HCT116 (cell line): ENCODE data around the gene CD200. TPM values are rescaled to one million over a fixed set of nuclear protein-coding genes. Genes with fewer than 3 reads are reported as not detected.

Experiments used
- ATAC-seq: fragments of 200-7000 bp; cut with Tn5 transposase; 2 replicates; pipeline ENCODE4 v1.9.1; 2020; ENCODE audit warnings: mild to moderate bottlenecking, moderate library complexity
- BruUV-seq: library from RNA; stranded (reverse); fragments of 400-500 nt; replicated peaks from 2 replicates; lab custom pipeline; 2021; lab: Mats Ljungman, UMichigan
- CTCF ChIA-PET: fragments of 300-600 bp; sonication (Branson Sonifier 250); formaldehyde crosslinking; loops from one replicate; lab custom pipeline; 2021; ENCODE audit warnings: antibody characterized with exemption; lab: Charles Lee
- POLR2A ChIA-PET: fragments of 300-600, 350-600 bp; sonication (Branson Sonifier 250); formaldehyde crosslinking; loops from one replicate; lab custom pipeline; 2021; ENCODE audit warnings: antibody characterized with exemption; lab: Charles Lee
- RAD21 ChIA-PET, 2 experiments: fragments of 300-600 bp; sonication (Branson Sonifier 250); formaldehyde crosslinking; loops; one replicate each; lab custom pipeline; 2023; ENCODE audit warnings: low total read pairs in 2 of 2; ENCODE audit not compliant: uncharacterized antibody in 2 of 2, unreplicated experiment in 2 of 2, low non-redundant PET in 1 of 2; lab: Charles Lee
- DNase-seq: peaks from one replicate; pipeline ENCODE4 v3.0.0-alpha.2; 2010; ENCODE audit warnings: low read depth, low spot score
- H2AFZ ChIP-seq: fragments of 200-600 bp; shearing (Covaris generic), sonication (generic); 2 replicates; pipeline ENCODE4 v1.6.1; 2017; ENCODE audit warnings: low read depth, mixed run types, mixed read lengths, antibody characterized with exemption, low read length; ENCODE audit not compliant: poor library complexity, severe bottlenecking
- H3K27ac ChIP-seq: 2 replicates; pipeline ENCODE4 v1.5.1; 2012; ENCODE audit warnings: low read depth, low read length
- H3K27me3 ChIP-seq: fragments of 200-600 bp; sonication (generic); 2 replicates; pipeline ENCODE4 v1.6.1; 2016; ENCODE audit warnings: mixed run types, low read length, mixed read lengths; ENCODE audit not compliant: insufficient read depth
- H3K36me3 ChIP-seq, 2 experiments: fragments of 200-500 bp in 1 of 2; fragments of 200-600 bp in 1 of 2; sonication (Bioruptor generic) in 1 of 2; sonication (generic) in 1 of 2; 2 replicates each; pipeline versions ENCODE4 v1.5.1 to v1.6.1; 2014 to 2016; ENCODE audit warnings: low read length in 2 of 2, inconsistent platforms in 1 of 2, mixed read lengths in 1 of 2, mixed run types in 1 of 2; ENCODE audit not compliant: insufficient read depth in 2 of 2, control insufficient read depth in 1 of 2
- H3K4me1 ChIP-seq, 2 experiments: fragments of 200-600 bp in 1 of 2; sonication (generic) in 1 of 2; 2 replicates each; pipeline versions ENCODE4 v1.5.1 to v1.6.1; 2012 to 2017; ENCODE audit warnings: low read length in 2 of 2, inconsistent platforms in 1 of 2, mild to moderate bottlenecking in 1 of 2, mixed read lengths in 1 of 2, mixed run types in 1 of 2, moderate library complexity in 1 of 2; ENCODE audit not compliant: insufficient read depth in 2 of 2, control insufficient read depth in 1 of 2
- H3K4me2 ChIP-seq: fragments of 200-600 bp; sonication (generic); 2 replicates; pipeline ENCODE4 v1.6.1; 2017; ENCODE audit warnings: mixed run types, low read length, mixed read lengths
- H3K4me3 ChIP-seq, 2 experiments: fragments of 200-600 bp in 1 of 2; sonication (generic) in 1 of 2; replicated peaks in 1 of 2; 2 replicates each; pipeline ENCODE4 v1.5.1; 2011 to 2016; ENCODE audit warnings: low read length in 2 of 2, control low read depth in 1 of 2, low read depth in 1 of 2, mild to moderate bottlenecking in 1 of 2, mixed read lengths in 1 of 2, mixed run types in 1 of 2
- H3K79me2 ChIP-seq: fragments of 200-600 bp; sonication (generic); 2 replicates; pipeline ENCODE4 v1.6.1; 2017; ENCODE audit warnings: mild to moderate bottlenecking, mixed run types, low read length, moderate library complexity, mixed read lengths; ENCODE audit not compliant: insufficient read depth
- H3K9ac ChIP-seq: fragments of 200-600 bp; sonication (generic); 2 replicates; pipeline ENCODE4 v1.6.1; 2016; ENCODE audit warnings: low read length, mixed read lengths
- H3K9me2 ChIP-seq: fragments of 200-600 bp; sonication (generic), shearing (Covaris generic); 2 replicates; pipeline ENCODE4 v1.6.1; 2017; ENCODE audit warnings: mixed run types, mild to moderate bottlenecking, moderate library complexity; ENCODE audit not compliant: insufficient read depth
- H3K9me3 ChIP-seq, 2 experiments: fragments of 200-500 bp in 1 of 2; fragments of 200-600 bp in 1 of 2; sonication (Bioruptor generic) in 1 of 2; sonication (generic) in 1 of 2; 2 replicates each; pipeline ENCODE4 v1.6.1; 2014 to 2017; ENCODE audit warnings: low read length in 2 of 2, mixed read lengths in 2 of 2, inconsistent platforms in 1 of 2, low read depth in 1 of 2, mild to moderate bottlenecking in 1 of 2, mixed run types in 1 of 2, moderate library complexity in 1 of 2; ENCODE audit not compliant: control insufficient read depth in 1 of 2, insufficient read depth in 1 of 2
- H4K20me1 ChIP-seq: fragments of 200-600 bp; sonication (generic), shearing (Covaris generic); 2 replicates; pipeline ENCODE4 v1.6.1; 2017; ENCODE audit warnings: mixed run types, mild to moderate bottlenecking, moderate library complexity; ENCODE audit not compliant: insufficient read depth
- ATF3 ChIP-seq: IDR thresholded peaks from 2 replicates; pipeline ENCODE4 v1.6.1; 2012
- CBX3 ChIP-seq: IDR thresholded peaks from 2 replicates; pipeline ENCODE4 v1.6.1; 2012; ENCODE audit warnings: low read depth
- EGR1 ChIP-seq: IDR thresholded peaks from 2 replicates; pipeline ENCODE4 v1.6.1; 2012; ENCODE audit warnings: low read depth
- ELF1 ChIP-seq: IDR thresholded peaks from 2 replicates; pipeline ENCODE4 v1.6.1; 2012; ENCODE audit warnings: low read depth, borderline replicate concordance
- EZH2 ChIP-seq: fragments of 200-600 bp; sonication (generic); IDR thresholded peaks from 2 replicates; pipeline ENCODE4 v1.6.1; 2017; ENCODE audit warnings: antibody characterized with exemption, mixed run types
- FOSL1 ChIP-seq: IDR thresholded peaks from 2 replicates; pipeline ENCODE4 v1.6.1; 2012; ENCODE audit warnings: low read depth
- POLR2A ChIP-seq: IDR thresholded peaks from 2 replicates; pipeline ENCODE4 v1.7.0; 2011; ENCODE audit warnings: borderline replicate concordance; ENCODE audit not compliant: insufficient read depth, insufficient read length; ENCODE audit errors: extremely low read depth
- POLR2AphosphoS5 ChIP-seq: IDR thresholded peaks from 2 replicates; pipeline ENCODE4 v1.6.1; 2011; ENCODE audit warnings: mild to moderate bottlenecking, low read depth, low read length, moderate library complexity
- RAD21 ChIP-seq: IDR thresholded peaks from 2 replicates; pipeline ENCODE4 v1.6.1; 2012; ENCODE audit warnings: low read depth, mild to moderate bottlenecking
- REST ChIP-seq: IDR thresholded peaks from 2 replicates; pipeline ENCODE4 v1.6.1; 2012; ENCODE audit warnings: low read depth
- SIN3A ChIP-seq: IDR thresholded peaks from 2 replicates; pipeline ENCODE4 v1.6.1; 2012; ENCODE audit warnings: low read depth
- SP1 ChIP-seq: IDR thresholded peaks from 2 replicates; pipeline ENCODE4 v1.6.1; 2012; ENCODE audit warnings: low read depth
- SRF ChIP-seq: IDR thresholded peaks from 2 replicates; pipeline ENCODE4 v1.6.1; 2012; ENCODE audit warnings: low read depth
- TCF7L2 ChIP-seq: IDR thresholded peaks from 2 replicates; pipeline ENCODE4 v1.7.0; 2011; ENCODE audit warnings: borderline replicate concordance, inconsistent platforms; ENCODE audit not compliant: insufficient read depth, insufficient read length; ENCODE audit errors: extremely low read depth
- ZFX ChIP-seq: fragments of 450-650 bp; IDR thresholded peaks from 2 replicates; pipeline ENCODE4 v1.6.1; 2017
- ZNF274 ChIP-seq: fragments of 200-500 bp; sonication (Bioruptor generic); IDR thresholded peaks from 2 replicates; pipeline ENCODE4 v1.6.1; 2014; ENCODE audit warnings: mild to moderate bottlenecking, low read depth, low read length, inconsistent platforms
- intact Hi-C: fragments of 100-400 bp; cut with micrococcal nuclease; formaldehyde crosslinking; loops from 2 replicates; pipeline ENCODE4 v1.10.0; 2022
- total RNA-seq: library from RNA; stranded (reverse); gene quantifications from one replicate; pipeline ENCODE4 v1.2.1, GENCODE V29; 2021; ENCODE audit not compliant: unreplicated experiment
- TF ChIP-seq, protein P1 (sequence below): IDR thresholded peaks from 2 replicates; pipeline ENCODE4 v1.6.1; 2011; ENCODE audit warnings: mild to moderate bottlenecking, low read length, moderate library complexity; ENCODE audit not compliant: insufficient replicate concordance; ENCODE audit errors: extremely low read depth

Gene CD200
- total RNA-seq, 1 experiment from 2014 or later, result not detected

DNA sequence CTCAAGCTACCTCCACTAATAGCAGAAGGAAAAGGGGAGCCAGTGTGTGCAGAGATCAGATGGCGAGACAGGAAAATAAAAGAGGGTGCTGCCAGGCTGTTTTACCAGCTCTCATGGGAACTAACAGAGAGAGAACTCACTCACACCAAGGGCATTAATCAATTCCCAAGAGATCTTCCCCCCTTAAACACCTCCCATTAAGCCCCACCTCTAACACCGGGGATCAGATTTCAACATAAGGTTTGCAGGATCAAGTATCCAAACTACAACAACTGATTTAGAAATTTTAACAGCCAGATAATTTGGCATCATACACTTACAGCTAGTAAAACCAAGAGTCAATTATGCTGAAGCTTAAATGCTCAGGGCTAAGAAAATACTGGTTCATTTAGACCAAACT lies 18.9 kb downstream of the CD200 start (continued):
- TF ChIP-seq REST, result no peak

GRCh38 chr3:112352720-112353119 lies 19.8 kb downstream of the CD200 start:
- H3K27ac ChIP-seq, result no peak overlapping the region
- no TSS peak for BruUV-seq

More at GRCh38 chr3:112352720-112353119, 19.8 kb downstream of the CD200 start:
- CTCF ChIA-PET, result no interaction called here
- POLR2A ChIA-PET, result no interaction called here
- DNase-seq (no peak), ATAC-seq (no peak)
- no peak overlapping the region for H2AFZ ChIP-seq
- H3K9me2 ChIP-seq, result no peaks in the 10 kb centered on the region
- H3K27me3 ChIP-seq, result no peaks in the 10 kb centered on the region; the same call in 1 of the 2 replicates
- no peaks in the 10 kb centered on the region for H4K20me1 ChIP-seq
- H3K79me2 ChIP-seq, result no peaks in the 10 kb centered on the region
- no peaks in the 10 kb centered on the region for H3K9me3 ChIP-seq
- H3K4me3 ChIP-seq, result no peak overlapping the region
- TF ChIP-seq, protein P1, sequence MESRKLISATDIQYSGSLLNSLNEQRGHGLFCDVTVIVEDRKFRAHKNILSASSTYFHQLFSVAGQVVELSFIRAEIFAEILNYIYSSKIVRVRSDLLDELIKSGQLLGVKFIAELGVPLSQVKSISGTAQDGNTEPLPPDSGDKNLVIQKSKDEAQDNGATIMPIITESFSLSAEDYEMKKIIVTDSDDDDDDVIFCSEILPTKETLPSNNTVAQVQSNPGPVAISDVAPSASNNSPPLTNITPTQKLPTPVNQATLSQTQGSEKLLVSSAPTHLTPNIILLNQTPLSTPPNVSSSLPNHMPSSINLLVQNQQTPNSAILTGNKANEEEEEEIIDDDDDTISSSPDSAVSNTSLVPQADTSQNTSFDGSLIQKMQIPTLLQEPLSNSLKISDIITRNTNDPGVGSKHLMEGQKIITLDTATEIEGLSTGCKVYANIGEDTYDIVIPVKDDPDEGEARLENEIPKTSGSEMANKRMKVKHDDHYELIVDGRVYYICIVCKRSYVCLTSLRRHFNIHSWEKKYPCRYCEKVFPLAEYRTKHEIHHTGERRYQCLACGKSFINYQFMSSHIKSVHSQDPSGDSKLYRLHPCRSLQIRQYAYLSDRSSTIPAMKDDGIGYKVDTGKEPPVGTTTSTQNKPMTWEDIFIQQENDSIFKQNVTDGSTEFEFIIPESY, result no peak
- no peak for TF ChIP-seq EGR1
- no peak for TF ChIP-seq POLR2AphosphoS5
- no peak for TF ChIP-seq FOSL1
- no peak for TF ChIP-seq ZFX
- TF ChIP-seq TCF7L2, result no peak
- TF ChIP-seq EZH2, result no peak
- no peak for TF ChIP-seq ELF1
- TF ChIP-seq SRF, result no peak
- TF ChIP-seq POLR2A, result no peak
- TF ChIP-seq SIN3A, result no peak
- no peak for TF ChIP-seq CBX3
- TF ChIP-seq RAD21, result no peak
- no peak for TF ChIP-seq ATF3
- TF ChIP-seq SP1, result no peak
- TF ChIP-seq REST, result no peak
- TF ChIP-seq ZNF274, result no peak
- H3K4me1 ChIP-seq, result no peaks in the 10 kb centered on the region
- RAD21 ChIA-PET, result no interaction called here
- no peak overlapping the region for H3K4me2 ChIP-seq
- no peak overlapping the region for H3K9ac ChIP-seq
- intact Hi-C loops, result no loop called here
- no peaks in the 10 kb centered on the region for H3K36me3 ChIP-seq
